Activated naive CD4-positive, alpha-beta T cell treated with anti-CD3 and anti-CD28 coated beads for 36 hours (primary cell): ENCODE measurements around the gene IL1RL1. TPM values are rescaled to one million over a fixed set of nuclear protein-coding genes. Genes with fewer than 3 reads are reported as not detected.
A peak's percentile ranks its signal among the peaks of the same experiment; 100 is the strongest.

Source experiments
- CTCF ChIA-PET: fragments of 350-600 bp; sonication (Branson Sonifier 250); formaldehyde crosslinking; loops from one replicate; lab custom pipeline; 2021; ENCODE audit warnings: antibody characterized with exemption; lab: Charles Lee
- DNase-seq: peaks from one replicate; pipeline ENCODE4 v3.0.0-alpha.2; 2020
- H3K27ac Mint-ChIP-seq: one replicate; pipeline ENCODE4 v1.8.0; 2021; ENCODE audit warnings: mild to moderate bottlenecking, mixed read lengths
- H3K27me3 Mint-ChIP-seq: one replicate; pipeline ENCODE4 v1.8.0; 2021; ENCODE audit warnings: low read depth, mixed read lengths
- H3K36me3 Mint-ChIP-seq: one replicate; pipeline ENCODE4 v1.8.0; 2021; ENCODE audit warnings: low read depth, mixed read lengths
- H3K4me1 Mint-ChIP-seq: one replicate; pipeline ENCODE4 v1.8.0; 2021; ENCODE audit warnings: low read depth, mixed read lengths
- H3K4me3 Mint-ChIP-seq: one replicate; pipeline ENCODE4 v1.8.0; 2021; ENCODE audit warnings: mild to moderate bottlenecking, moderate library complexity, mixed read lengths
- H3K9me3 Mint-ChIP-seq: one replicate; pipeline ENCODE4 v1.8.0; 2021; ENCODE audit warnings: mixed read lengths
- intact Hi-C: fragments of 100-400 bp; cut with micrococcal nuclease; formaldehyde crosslinking; loops from one replicate; pipeline ENCODE4 v1.15.1; 2023
- total RNA-seq, 2 experiments: library from RNA; stranded (reverse); gene quantifications; one replicate each; pipeline ENCODE4 v1.2.3, GENCODE V29; 2021

The IL1RL1 gene
- total RNA-seq, 2 experiments from 2014 or later: 0.22 to 0.43 TPM

GRCh38 chr2:102295566-102295965, 15.8 kb upstream of the IL1RL1 start:
- peaks cover 30% of the 10 kb centered on the region for H3K4me1 Mint-ChIP-seq

GRCh38 chr2:102296449-102296848, 14.9 kb upstream of the IL1RL1 start:
- no peak overlapping the region for H3K27ac Mint-ChIP-seq
- no peak for DNase-seq
- H3K27me3 Mint-ChIP-seq: peaks cover 5% of the 10 kb centered on the region
- intact Hi-C loops: no loop called here
- CTCF ChIA-PET: interaction anchor here (0.5 kb wide), 1 partner anchor 1109 kb away, joined by 3 read pairs; no protein-coding TSS in a partner anchor
- no peaks in the 10 kb centered on the region for H3K36me3 Mint-ChIP-seq
- H3K9me3 Mint-ChIP-seq: no peaks in the 10 kb centered on the region
- peaks cover 33% of the 10 kb centered on the region for H3K4me1 Mint-ChIP-seq
- no peak overlapping the region for H3K4me3 Mint-ChIP-seq

More at GRCh38 chr2:102295566-102295965, 15.8 kb upstream of the IL1RL1 start:
- Mint-ChIP-seq H3K36me3 (no peaks in the 10 kb centered on the region), H3K27ac (no peak overlapping the region), H3K27me3 (peaks cover 5% of the 10 kb centered on the region), H3K4me3 (no peak overlapping the region), H3K9me3 (no peaks in the 10 kb centered on the region)
- no peak for DNase-seq
- intact Hi-C loops: loop anchor here (1.0 kb wide), 1 partner anchor 37 kb away; no protein-coding TSS in a partner anchor
- CTCF ChIA-PET: interaction anchor here (1.0 to 1.2 kb wide), 2 partner anchors 14 to 55 kb away, joined by 3 read pairs; no protein-coding TSS in a partner anchor

GRCh38 chr2:102297891-102298290, 13.5 kb upstream of the IL1RL1 start:
- Mint-ChIP-seq H3K4me1 (peaks cover 34% of the 10 kb centered on the region), H3K27ac (no peak overlapping the region), H3K36me3 (no peaks in the 10 kb centered on the region), H3K9me3 (no peaks in the 10 kb centered on the region), H3K4me3 (no peak overlapping the region), H3K27me3 (peaks cover 1% of the 10 kb centered on the region)
- CTCF ChIA-PET: interaction anchor here (1.0 to 1.6 kb wide), 2 partner anchors 46 to 151 kb away, joined by 3 read pairs; no protein-coding TSS in a partner anchor
- intact Hi-C loops: no loop called here
- DNase-seq: no peak

GRCh38 chr2:102301867-102302362, 9.4 kb upstream of the IL1RL1 start:
- Mint-ChIP-seq H3K27me3 (no peaks in the 10 kb centered on the region), H3K4me1 (peaks cover 35% of the 10 kb centered on the region), H3K4me3 (no peak overlapping the region), H3K36me3 (no peaks in the 10 kb centered on the region), H3K9me3 (no peaks in the 10 kb centered on the region), H3K27ac (no peak overlapping the region)
- CTCF ChIA-PET: interaction anchor here (0.7 to 2.4 kb wide), 14 partner anchors 9 to 281 kb away, joined by 3 to 19 read pairs (median 3); no protein-coding TSS in a partner anchor
- intact Hi-C loops: loop anchor here (1.0 kb wide), 3 partner anchors 49 to 141 kb away; partner anchors contain the start of gene IL18R1
- peak; percentile 76 for DNase-seq

GRCh38 chr2:102302458-102302857, 8.9 kb upstream of the IL1RL1 start:
- H3K4me3 Mint-ChIP-seq: no peak overlapping the region
- H3K27me3 Mint-ChIP-seq: no peaks in the 10 kb centered on the region
- no peaks in the 10 kb centered on the region for H3K9me3 Mint-ChIP-seq
- H3K27ac Mint-ChIP-seq: no peak overlapping the region
- CTCF ChIA-PET: interaction anchor here (0.7 to 2.4 kb wide), 12 partner anchors 9 to 282 kb away, joined by 3 to 19 read pairs (median 4); no protein-coding TSS in a partner anchor
- DNase-seq: no peak
- peaks cover 35% of the 10 kb centered on the region for H3K4me1 Mint-ChIP-seq
- intact Hi-C loops: loop anchor here (1.0 kb wide), 3 partner anchors 49 to 141 kb away; partner anchors contain the start of gene IL18R1
- no peaks in the 10 kb centered on the region for H3K36me3 Mint-ChIP-seq

- no peak overlapping the region for H3K27ac Mint-ChIP-seq
- H3K27me3 Mint-ChIP-seq: peaks cover 4% of the 10 kb centered on the region
- CTCF ChIA-PET: interaction anchor here (0.6 to 1.7 kb wide), 3 partner anchors 53 to 954 kb away, joined by 3 read pairs; no protein-coding TSS in a partner anchor
- no peaks in the 10 kb centered on the region for H3K36me3 Mint-ChIP-seq
- H3K4me1 Mint-ChIP-seq: peaks cover 35% of the 10 kb centered on the region
- DNase-seq: no peak
- H3K9me3 Mint-ChIP-seq: no peaks in the 10 kb centered on the region
- H3K4me3 Mint-ChIP-seq: no peak overlapping the region
- intact Hi-C loops: no loop called here
Measured at GRCh38 chr2:102303589-102303988, 7.8 kb upstream of the IL1RL1 start.

GRCh38 chr2:102304268-102304667, 7.1 kb upstream of the IL1RL1 start:
- Mint-ChIP-seq H3K27me3 (peaks cover 4% of the 10 kb centered on the region), H3K4me1 (peaks cover 35% of the 10 kb centered on the region)
- CTCF ChIA-PET: interaction anchor here (1.3 kb wide), 1 partner anchor 139 kb away, joined by 3 read pairs; no protein-coding TSS in a partner anchor

GRCh38 chr2:102304711-102305611, 6.4 kb upstream of the IL1RL1 start:
- Mint-ChIP-seq H3K27me3 (peaks cover 4% of the 10 kb centered on the region), H3K36me3 (no peaks in the 10 kb centered on the region), H3K4me1 (peaks cover 35% of the 10 kb centered on the region), H3K4me3 (peak overlapping the region; percentile 3), H3K27ac (peak overlapping the region; percentile 59), H3K9me3 (no peaks in the 10 kb centered on the region)
- intact Hi-C loops: loop anchor here (1.0 kb wide), 1 partner anchor 47 kb away; no protein-coding TSS in a partner anchor
- DNase-seq: peak; percentile 28
- CTCF ChIA-PET: interaction anchor here (1.3 kb wide), 1 partner anchor 139 kb away, joined by 3 read pairs; no protein-coding TSS in a partner anchor

More at GRCh38 chr2:102304268-102304667, 7.1 kb upstream of the IL1RL1 start:
- Mint-ChIP-seq H3K27ac (no peak overlapping the region), H3K9me3 (no peaks in the 10 kb centered on the region), H3K36me3 (no peaks in the 10 kb centered on the region), H3K4me3 (no peak overlapping the region)
- DNase-seq: no peak
- intact Hi-C loops: loop anchor here (1.0 kb wide), 1 partner anchor 46 kb away; no protein-coding TSS in a partner anchor

GRCh38 chr2:102306125-102306524, 5.2 kb upstream of the IL1RL1 start:
- Mint-ChIP-seq H3K4me3 (no peak overlapping the region), H3K27me3 (peaks cover 4% of the 10 kb centered on the region), H3K9me3 (no peaks in the 10 kb centered on the region), H3K27ac (no peak overlapping the region), H3K4me1 (peaks cover 31% of the 10 kb centered on the region), H3K36me3 (no peaks in the 10 kb centered on the region)
- no peak for DNase-seq
- CTCF ChIA-PET: no interaction called here
- intact Hi-C loops: no loop called here

GRCh38 chr2:102313025-102313424, 1.7 kb downstream of the IL1RL1 start:
- intact Hi-C loops: no loop called here
- DNase-seq: no peak
- H3K9me3 Mint-ChIP-seq: no peaks in the 10 kb centered on the region

GRCh38 chr2:102313471-102313870, 2.1 kb downstream of the IL1RL1 start:
- DNase-seq: no peak
- intact Hi-C loops: no loop called here
- no peak overlapping the region for H3K27ac Mint-ChIP-seq
- H3K27me3 Mint-ChIP-seq: peaks cover 2% of the 10 kb centered on the region
- no peaks in the 10 kb centered on the region for H3K4me1 Mint-ChIP-seq
- H3K36me3 Mint-ChIP-seq: no peaks in the 10 kb centered on the region
- no peak overlapping the region for H3K4me3 Mint-ChIP-seq
- CTCF ChIA-PET: no interaction called here
- H3K9me3 Mint-ChIP-seq: no peaks in the 10 kb centered on the region

More at GRCh38 chr2:102313025-102313424, 1.7 kb downstream of the IL1RL1 start:
- peaks cover 2% of the 10 kb centered on the region for H3K27me3 Mint-ChIP-seq
- H3K4me1 Mint-ChIP-seq: no peaks in the 10 kb centered on the region
- H3K36me3 Mint-ChIP-seq: no peaks in the 10 kb centered on the region
- CTCF ChIA-PET: no interaction called here
- H3K27ac Mint-ChIP-seq: no peak overlapping the region
- H3K4me3 Mint-ChIP-seq: no peak overlapping the region

- H3K27ac Mint-ChIP-seq: no peak overlapping the region
- CTCF ChIA-PET: no interaction called here
- no peaks in the 10 kb centered on the region for H3K4me1 Mint-ChIP-seq
- no peaks in the 10 kb centered on the region for H3K36me3 Mint-ChIP-seq
- intact Hi-C loops: no loop called here
- DNase-seq: no peak
- H3K9me3 Mint-ChIP-seq: no peaks in the 10 kb centered on the region
- no peak overlapping the region for H3K4me3 Mint-ChIP-seq
- H3K27me3 Mint-ChIP-seq: peaks cover 2% of the 10 kb centered on the region
Measured at GRCh38 chr2:102313950-102314349, 2.6 kb downstream of the IL1RL1 start.
